Measurements from ENCODE around the gene RDH5. TPM values are rescaled to one million over a fixed set of nuclear protein-coding genes. Genes with fewer than 3 reads are reported as not detected.

RDH5 gene
- total and polyA plus RNA-seq, 11 donors, result 5.9 to 42.4 (median 17.4) TPM

DNA sequence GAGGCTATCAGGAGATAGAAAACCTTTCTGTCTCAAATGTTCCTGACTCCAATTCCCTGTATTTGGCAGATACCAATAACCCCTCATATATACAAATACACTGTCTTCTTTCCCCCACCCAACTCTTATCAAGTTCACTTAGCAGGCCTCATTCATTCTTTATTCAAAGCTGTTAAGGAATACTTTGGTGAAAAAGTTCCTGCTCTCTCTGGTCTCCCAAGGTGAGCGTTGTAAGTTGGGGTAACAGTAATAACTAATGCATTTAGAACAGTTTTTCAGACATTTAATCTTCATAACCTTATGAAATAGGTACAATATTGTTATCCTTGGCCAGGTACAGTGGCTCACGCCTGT lies 18.8 kb downstream of the RDH5 start:
- H3K36me3 ChIP-seq, result no peaks in the 10 kb centered on the region
- H3K27me3 ChIP-seq, result peaks cover 0 to 6% (median 0%) of the 10 kb centered on the region in 9 donors
- peak overlapping the region in 8 of 12 donors; percentile 51 to 68 (median 60) for H3K4me3 ChIP-seq
- TF ChIP-seq POLR2A (IDR thresholded peaks at IDR 0.05), result no peak
- TF ChIP-seq, protein P1, sequence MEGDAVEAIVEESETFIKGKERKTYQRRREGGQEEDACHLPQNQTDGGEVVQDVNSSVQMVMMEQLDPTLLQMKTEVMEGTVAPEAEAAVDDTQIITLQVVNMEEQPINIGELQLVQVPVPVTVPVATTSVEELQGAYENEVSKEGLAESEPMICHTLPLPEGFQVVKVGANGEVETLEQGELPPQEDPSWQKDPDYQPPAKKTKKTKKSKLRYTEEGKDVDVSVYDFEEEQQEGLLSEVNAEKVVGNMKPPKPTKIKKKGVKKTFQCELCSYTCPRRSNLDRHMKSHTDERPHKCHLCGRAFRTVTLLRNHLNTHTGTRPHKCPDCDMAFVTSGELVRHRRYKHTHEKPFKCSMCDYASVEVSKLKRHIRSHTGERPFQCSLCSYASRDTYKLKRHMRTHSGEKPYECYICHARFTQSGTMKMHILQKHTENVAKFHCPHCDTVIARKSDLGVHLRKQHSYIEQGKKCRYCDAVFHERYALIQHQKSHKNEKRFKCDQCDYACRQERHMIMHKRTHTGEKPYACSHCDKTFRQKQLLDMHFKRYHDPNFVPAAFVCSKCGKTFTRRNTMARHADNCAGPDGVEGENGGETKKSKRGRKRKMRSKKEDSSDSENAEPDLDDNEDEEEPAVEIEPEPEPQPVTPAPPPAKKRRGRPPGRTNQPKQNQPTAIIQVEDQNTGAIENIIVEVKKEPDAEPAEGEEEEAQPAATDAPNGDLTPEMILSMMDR (IDR thresholded peaks at IDR 0.05), result no peak
- intact Hi-C loops (cut with DNase I), result loop anchor here in 9 of 10 donors (2.0 to 10.0 kb wide), 11 partner anchors 58 to 373 kb away; partner anchors contain the start of genes ORMDL2 (in 1 of the 9), PA2G4 (in 1 of the 9) and SARNP (in 1 of the 9)
- DNase-seq (no peak), ATAC-seq (no peak)
- H3K27ac ChIP-seq, result peak overlapping the region in 1 of 12 donors; percentile 61
- no peaks in the 10 kb centered on the region for H3K9me3 ChIP-seq
- peaks cover 0 to 33% (median 19%) of the 10 kb centered on the region in 12 donors for H3K4me1 ChIP-seq
- 85 to 90% (median 87%) methylated on average over 2 of the region's 2 CpGs for WGBS, 4 donors

DNA sequence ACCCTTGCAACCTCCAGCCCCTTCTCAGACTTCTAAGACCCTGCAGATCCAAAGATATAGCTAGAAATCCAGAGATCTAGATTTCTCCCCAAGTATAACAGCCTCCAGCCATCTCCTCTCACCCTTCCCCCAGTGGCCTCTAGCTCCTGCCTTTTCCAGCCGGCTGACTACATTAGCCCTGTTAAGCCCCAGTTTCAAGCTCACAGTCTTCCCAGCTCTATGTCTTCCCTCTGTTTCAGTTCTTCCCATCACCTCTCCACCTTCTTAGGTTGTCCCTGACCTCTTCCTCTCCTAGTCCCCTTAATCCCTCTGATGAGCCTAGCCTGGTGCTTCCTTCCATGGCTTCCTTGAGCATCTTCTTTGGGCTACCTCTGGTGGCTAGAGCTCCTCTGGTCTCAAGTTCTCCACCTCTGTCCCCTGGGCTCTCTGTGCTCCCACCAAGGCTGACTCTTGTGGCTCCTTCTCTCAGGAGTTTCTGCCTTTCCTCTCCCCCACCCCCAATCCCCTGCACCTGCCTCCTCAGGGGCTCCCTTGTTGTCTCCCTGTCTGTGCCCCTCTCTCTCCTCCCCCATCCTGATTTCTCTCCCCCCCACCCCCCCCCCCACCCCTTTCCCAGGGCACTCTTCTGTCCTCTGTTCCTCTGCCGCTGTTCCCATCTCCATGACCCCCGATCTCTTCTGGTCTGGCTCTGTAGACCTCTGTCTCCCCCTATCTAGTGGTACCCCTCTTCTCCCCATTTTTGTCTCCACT lies 21.9 kb downstream of the RDH5 start:
- TF ChIP-seq, protein P1 (IDR thresholded peaks at IDR 0.05), result no peak
- TF ChIP-seq POLR2A (IDR thresholded peaks at IDR 0.05), result no peak
- Histone ChIP-seq H3K9me3 (no peaks in the 10 kb centered on the region), H3K27me3 (peaks cover 0 to 6% (median 0%) of the 10 kb centered on the region in 9 donors), H3K36me3 (no peaks in the 10 kb centered on the region), H3K27ac (peak overlapping the region in 5 of 12 donors; percentile 37 to 75 (median 49)), H3K4me1 (peaks cover 0 to 56% (median 39%) of the 10 kb centered on the region in 12 donors), H3K4me3 (peak overlapping the region in 10 of 12 donors; percentile 56 to 93 (median 76))
- DNase-seq (no peak), ATAC-seq (no peak)
- intact Hi-C loops (cut with DNase I), result loop anchor here in 4 of 10 donors (5.0 to 10.0 kb wide), 6 partner anchors 55 to 300 kb away; partner anchors contain the start of genes RPS26 (in 2 of the 4), IKZF4 (in 1 of the 4), ORMDL2 (in 1 of the 4) and SARNP (in 1 of the 4)
- WGBS, 4 donors, result 18 to 29% (median 26%) methylated on average over 3 of the region's 3 CpGs

DNA sequence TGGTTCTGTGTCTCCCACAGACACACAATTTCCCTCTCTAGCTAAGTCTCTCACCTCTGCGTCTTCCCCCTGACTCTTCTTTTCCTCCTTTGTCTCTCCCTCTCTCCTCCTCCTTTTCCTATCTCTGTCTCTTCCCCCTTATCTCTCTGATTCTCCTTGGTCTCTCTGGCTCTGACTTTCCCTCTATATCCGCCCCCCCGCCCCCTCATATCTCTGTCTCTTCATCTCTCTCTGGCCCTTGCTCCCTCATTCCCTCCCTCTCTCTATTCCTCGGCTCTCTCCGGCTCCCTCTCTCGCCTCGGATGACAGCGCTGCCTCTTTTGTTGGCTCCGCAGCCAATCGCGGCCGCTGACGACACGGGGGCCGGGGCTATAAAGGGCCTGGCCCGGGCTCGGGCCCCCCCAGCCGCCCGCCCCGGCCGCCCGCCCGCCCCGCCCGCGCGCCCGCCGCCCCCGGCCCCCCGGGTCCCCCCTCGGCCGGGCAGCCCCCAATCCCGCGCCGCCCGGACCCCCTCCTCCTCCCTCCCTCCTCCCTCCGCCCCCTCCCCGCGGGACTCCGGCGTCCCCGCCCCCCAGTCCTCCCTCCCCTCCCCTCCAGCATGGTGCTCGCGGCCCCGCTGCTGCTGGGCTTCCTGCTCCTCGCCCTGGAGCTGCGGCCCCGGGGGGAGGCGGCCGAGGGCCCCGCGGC lies 22.7 kb downstream of the RDH5 start, which contains the start of gene GDF11:
TSS of gene GDF11 (plus strand) at position 404 of the 687 bp plus-strand sequence. CDS start at position 599, 195 bp downstream.
- intact Hi-C loops (cut with DNase I), result loop anchor here in 4 of 10 donors (5.0 to 10.0 kb wide), 6 partner anchors 54 to 299 kb away; partner anchors contain the start of genes RPS26 (in 2 of the 4), IKZF4 (in 1 of the 4), ORMDL2 (in 1 of the 4) and SARNP (in 1 of the 4)
- peak; percentile 84 to 89 (median 87) for DNase-seq
- 0 to 2% (median 1%) methylated on average over 16 to 48 of the region's 53 CpGs for WGBS, 4 donors

More for the DNA sequence above, 22.7 kb downstream of the RDH5 start, which contains the start of gene GDF11:
- Histone ChIP-seq H3K4me3 (peak within 1 kb of the TSS; percentile 54 to 93 (median 75)), H3K36me3 (no peaks in the 10 kb centered on the region), H3K9me3 (no peaks in the 10 kb centered on the region), H3K27me3 (peaks cover 0 to 6% (median 0%) of the 10 kb centered on the region in 9 donors), H3K4me1 (peaks cover 0 to 56% (median 35%) of the 10 kb centered on the region in 12 donors), H3K27ac (peak within 1 kb of the TSS in 10 of 12 donors; percentile 27 to 75 (median 58))
- ATAC-seq, result peak; percentile 22 to 75 (median 69)
- TF ChIP-seq POLR2A (IDR thresholded peaks at IDR 0.05), result peak; percentile 88 to 91
- TF ChIP-seq, protein P1 (IDR thresholded peaks at IDR 0.05), result no peak

All from heart left ventricle (tissue), 16 donors.